HL-60 (cell line): ENCODE data around the gene CFAP251.

ENCODE experiments used
- GABPA ChIP-seq: IDR thresholded peaks from 2 replicates; pipeline ENCODE4 v1.6.1; 2012; ENCODE audit warnings: low read depth
- POLR2AphosphoS5 ChIP-seq: IDR thresholded peaks from 2 replicates; pipeline ENCODE4 v1.6.1; 2012; ENCODE audit warnings: low read depth
- SPI1 ChIP-seq: IDR thresholded peaks from 2 replicates; pipeline ENCODE4 v1.6.1; 2012; ENCODE audit warnings: low read depth, mild to moderate bottlenecking, borderline replicate concordance
- TF ChIP-seq, protein P1 (sequence below): IDR thresholded peaks from one replicate; pipeline ENCODE4 v1.5.1; 2011; ENCODE audit warnings: low read length, control low read depth, inconsistent platforms; ENCODE audit not compliant: insufficient read depth

GRCh38 chr12:122023339-122024131, 105.1 kb downstream of the CFAP251 start:
- TF ChIP-seq, protein P1, sequence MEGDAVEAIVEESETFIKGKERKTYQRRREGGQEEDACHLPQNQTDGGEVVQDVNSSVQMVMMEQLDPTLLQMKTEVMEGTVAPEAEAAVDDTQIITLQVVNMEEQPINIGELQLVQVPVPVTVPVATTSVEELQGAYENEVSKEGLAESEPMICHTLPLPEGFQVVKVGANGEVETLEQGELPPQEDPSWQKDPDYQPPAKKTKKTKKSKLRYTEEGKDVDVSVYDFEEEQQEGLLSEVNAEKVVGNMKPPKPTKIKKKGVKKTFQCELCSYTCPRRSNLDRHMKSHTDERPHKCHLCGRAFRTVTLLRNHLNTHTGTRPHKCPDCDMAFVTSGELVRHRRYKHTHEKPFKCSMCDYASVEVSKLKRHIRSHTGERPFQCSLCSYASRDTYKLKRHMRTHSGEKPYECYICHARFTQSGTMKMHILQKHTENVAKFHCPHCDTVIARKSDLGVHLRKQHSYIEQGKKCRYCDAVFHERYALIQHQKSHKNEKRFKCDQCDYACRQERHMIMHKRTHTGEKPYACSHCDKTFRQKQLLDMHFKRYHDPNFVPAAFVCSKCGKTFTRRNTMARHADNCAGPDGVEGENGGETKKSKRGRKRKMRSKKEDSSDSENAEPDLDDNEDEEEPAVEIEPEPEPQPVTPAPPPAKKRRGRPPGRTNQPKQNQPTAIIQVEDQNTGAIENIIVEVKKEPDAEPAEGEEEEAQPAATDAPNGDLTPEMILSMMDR = no peak
- no peak for TF ChIP-seq POLR2AphosphoS5
- TF ChIP-seq GABPA = no peak
- TF ChIP-seq SPI1 = no peak
